Measurements from ENCODE around the gene FAM110D.

Gene FAM110D

DNA sequence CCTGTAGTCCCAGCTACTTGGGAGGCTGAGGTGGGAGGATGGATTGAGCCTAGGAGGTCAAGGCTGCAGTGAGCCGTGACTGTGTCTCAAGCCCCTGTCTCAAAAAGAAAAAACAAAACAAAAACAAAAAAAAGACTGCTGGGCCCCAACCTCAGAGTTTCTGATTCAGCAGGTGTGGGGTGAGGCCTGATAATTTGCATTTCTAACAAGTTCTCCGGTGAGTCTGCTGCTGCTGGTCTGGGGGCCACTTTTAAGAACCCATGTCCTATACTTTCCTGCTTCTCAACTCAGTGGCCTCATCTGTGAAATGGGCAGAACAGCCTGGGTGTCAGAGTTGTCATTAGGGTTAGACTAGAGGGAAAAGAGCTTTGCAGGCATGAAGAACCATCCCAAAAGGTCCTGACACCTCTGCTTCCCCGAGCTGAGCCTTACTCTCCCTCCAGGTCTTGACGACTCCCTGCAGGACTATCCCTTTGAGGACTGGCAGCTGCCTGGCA is 21.2 kb downstream of the FAM110D start:
- H3K4me3 ChIP-seq: no peak overlapping the region
- no peak overlapping the region for H3K27ac ChIP-seq

DNA sequence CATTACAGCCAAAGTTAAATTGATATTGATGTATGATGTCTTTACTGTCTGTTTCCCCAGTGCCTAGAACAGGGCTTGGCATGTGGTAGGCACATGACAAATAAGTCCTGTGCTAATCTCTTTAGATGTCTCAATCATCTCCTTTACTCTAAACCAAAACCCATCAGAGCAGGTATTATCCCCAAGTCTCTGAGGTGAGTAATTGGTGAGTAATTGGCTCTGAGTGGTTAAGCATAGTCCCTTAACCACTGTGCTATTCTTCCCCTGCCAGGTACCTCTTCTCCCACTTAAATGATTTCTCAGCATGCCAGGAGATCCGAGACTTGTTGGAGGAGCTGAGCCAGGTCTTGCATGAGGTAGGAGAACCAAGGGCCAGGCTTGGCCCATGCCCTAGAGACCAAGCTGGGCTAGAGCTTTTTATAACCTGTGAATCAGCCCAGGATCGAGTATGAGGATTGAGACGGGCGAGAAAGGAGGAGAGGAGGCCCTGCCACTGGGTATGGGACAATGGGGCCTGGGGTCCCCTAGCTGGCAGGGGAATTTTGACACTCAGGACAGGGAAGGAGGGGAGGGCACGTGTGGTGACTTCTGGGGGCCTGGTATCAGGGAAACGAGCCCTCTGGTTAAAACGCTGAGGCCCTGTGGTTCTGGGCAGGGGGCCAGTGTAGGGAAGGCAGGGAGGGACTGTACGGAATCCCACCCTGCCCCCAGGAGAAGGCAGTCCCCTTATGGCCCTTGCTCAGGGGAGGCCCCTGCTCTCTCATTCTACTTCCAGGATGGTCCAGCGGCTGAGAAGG is 22.9 kb downstream of the FAM110D start:
- Histone ChIP-seq H3K27ac (no peak overlapping the region), H3K4me3 (no peak overlapping the region)

DNA sequence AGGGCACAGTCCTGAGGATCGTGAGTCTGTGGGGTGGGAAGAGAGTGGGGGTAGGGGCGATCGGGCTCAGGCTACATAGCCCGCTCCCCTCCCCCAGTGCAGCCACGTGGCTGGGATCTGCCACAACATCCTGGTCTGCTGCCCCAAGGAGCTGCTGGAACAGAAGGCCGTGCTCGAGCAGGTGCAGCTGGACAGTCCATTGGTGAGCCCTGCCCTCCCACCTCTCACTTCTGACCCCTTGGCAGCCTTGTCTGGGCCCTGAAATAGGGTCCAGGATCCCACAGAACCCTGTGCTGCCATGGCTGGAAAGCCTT is 23.5 kb downstream of the FAM110D start:
- Histone ChIP-seq H3K27ac (no peak overlapping the region), H3K4me3 (no peak overlapping the region)

DNA sequence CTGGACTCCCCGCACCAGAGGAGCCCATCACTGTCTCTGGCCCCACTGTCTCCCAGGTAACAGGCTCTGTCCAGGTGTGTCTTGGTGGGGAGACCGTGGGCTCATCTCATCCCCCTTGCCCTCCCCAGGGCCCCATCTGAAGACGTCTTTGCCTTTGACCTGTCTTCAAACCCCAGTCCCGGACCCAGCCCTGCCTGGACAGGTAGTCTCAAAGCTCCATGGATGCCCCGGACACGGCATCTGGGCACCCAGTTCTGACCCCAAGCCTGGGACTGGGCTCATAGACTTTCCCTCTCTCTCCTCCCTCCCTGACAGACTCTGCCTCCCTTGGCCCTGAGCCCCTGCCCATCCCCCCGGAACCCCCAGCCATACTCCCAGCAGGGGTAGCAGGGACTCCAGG is 25.2 kb downstream of the FAM110D start:
- H3K27ac ChIP-seq: no peak overlapping the region
- H3K4me3 ChIP-seq: no peak overlapping the region

DNA sequence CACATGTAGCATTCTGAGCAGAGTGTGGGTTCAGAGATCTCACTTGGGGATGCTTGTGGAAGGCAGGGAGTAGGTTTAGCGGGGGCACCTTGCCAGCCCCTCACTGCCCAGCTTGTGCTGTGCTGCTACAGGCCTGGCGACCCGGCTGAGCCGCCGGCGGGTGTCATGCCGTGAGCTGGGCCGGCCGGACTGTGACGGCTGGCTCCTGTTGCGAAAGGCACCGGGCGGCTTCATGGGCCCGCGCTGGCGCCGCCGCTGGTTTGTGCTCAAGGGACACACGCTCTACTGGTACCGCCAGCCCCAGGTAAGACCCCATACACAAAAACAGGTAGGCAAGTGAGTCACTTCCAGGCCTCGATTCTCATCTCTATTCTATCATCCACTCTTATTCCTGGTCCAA is 26.0 kb downstream of the FAM110D start:
- H3K4me3 ChIP-seq: no peak overlapping the region
- no peak overlapping the region for H3K27ac ChIP-seq

DNA sequence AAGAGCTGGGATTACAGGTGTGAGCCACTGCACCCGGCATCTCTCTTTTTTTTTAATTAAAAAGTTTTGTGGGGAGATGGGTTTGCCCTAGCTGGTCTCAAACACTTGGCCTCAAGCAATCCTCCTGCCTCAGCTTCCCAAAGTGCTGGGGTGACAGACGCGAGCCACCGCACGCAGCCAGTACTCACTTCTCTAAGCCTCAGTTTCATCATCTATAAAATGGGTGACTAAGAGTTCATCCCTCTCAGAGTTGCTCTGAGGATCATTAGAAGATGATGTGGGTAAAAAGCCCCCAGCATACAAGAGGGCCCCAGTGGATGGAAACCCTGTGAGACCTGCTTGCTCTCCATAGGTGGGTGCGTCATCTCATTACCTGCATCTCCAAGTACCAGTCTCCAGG is 29.0 kb downstream of the FAM110D start:
- Histone ChIP-seq H3K4me3 (no peak overlapping the region), H3K27ac (no peak overlapping the region)

DNA sequence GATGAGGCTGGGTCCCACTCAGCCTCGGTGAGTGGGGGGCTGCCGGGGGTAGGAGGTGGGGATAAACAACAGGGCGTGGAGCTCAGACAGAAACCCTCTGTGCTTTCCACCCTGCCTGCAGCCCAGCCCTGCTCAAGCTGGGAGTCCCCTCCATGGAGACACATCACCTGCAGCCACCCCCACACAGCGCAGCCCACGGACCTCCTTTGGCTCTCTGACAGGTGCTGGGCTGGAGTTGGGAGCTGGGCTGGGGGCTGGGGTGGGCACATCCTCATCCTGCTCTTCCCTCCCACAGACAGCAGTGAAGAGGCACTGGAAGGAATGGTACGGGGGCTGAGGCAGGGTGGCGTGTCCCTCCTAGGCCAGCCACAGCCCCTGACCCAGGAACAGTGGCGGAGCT is 29.6 kb downstream of the FAM110D start:
- no peak overlapping the region for H3K4me3 ChIP-seq
- H3K27ac ChIP-seq: no peak overlapping the region

DNA sequence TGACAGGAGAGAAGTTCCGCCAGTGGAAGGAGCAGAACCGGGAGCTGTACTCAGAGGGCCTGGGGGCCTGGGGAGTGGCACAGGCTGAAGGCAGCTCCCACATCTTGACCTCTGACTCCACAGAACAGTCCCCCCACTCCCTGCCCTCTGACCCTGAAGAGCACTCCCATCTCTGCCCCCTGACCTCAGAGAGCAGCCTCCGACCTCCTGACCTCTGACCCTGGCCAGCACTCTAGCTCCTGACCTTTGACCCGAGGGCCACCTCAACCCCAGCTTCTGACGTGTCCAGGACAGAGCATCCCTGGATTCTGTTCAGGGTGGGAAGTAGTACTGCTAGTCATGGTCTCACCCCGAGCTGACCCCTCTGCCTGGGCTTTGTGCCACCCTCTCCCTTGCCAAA is 30.5 kb downstream of the FAM110D start:
- Histone ChIP-seq H3K27ac (no peak overlapping the region), H3K4me3 (no peak overlapping the region)

DNA sequence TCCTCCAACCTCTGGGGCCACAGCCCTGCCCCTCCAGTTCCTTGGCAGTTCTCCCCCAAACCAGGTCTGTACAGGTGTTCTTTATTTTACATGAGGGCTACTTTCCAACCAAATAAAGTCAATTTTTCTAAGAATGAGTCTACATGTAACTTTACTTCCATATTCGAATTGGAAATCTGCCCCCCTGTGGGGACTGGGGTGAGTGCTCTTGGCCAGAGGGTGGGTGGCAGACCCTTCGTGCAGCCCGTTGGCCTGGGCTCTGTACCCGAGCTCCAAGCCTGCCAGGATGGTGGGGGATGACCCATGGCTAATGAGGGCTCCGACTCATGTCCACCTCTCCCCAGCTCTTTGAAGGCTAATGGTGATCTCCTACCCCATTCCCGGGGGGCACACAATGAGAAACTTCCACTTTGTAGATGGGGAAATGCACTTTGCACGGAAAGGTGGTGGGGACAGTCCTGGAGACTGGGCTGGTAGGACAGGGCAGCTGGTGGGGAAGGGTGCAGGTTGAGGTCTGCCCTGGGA is 30.9 kb downstream of the FAM110D start:
- Histone ChIP-seq H3K4me3 (no peak overlapping the region), H3K27ac (no peak overlapping the region)

DNA sequence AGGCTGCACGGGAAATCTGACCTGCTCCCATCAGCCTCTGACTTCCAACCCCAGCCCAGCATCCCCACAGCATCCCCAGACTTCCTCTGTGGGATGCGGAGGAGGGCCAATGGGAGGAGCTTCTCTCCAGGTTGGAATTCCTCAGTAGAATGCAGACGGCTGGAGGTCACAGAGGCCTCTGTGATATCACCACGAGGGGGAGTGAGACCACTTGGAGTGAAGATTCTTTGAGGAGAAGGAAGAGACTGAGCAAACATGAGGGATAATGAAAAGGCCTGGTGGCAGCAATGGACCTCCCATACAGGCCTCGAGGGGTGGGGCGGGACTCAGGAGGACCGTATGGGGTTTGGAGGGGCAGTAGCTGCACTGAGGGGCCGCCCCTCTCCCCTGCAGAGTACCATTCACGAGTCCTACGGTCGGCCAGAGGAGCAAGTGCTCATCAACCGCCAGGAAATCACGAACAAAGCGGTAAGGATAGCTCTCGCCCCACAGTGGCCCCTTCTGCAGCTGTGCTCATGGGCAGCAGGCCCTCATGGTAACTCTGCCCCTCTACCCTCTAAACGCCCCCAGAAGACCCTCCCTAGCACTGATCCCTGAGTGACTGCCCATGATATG is 31.6 kb downstream of the FAM110D start, which contains the start of gene CATSPER4:
Gene CATSPER4 (plus strand): TSS at position 230 of the 615 bp plus-strand sequence. CDS start 26 bp downstream, at position 256.
- no peak within 1 kb of the TSS for H3K27ac ChIP-seq
- no peak within 1 kb of the TSS for H3K4me3 ChIP-seq

DNA sequence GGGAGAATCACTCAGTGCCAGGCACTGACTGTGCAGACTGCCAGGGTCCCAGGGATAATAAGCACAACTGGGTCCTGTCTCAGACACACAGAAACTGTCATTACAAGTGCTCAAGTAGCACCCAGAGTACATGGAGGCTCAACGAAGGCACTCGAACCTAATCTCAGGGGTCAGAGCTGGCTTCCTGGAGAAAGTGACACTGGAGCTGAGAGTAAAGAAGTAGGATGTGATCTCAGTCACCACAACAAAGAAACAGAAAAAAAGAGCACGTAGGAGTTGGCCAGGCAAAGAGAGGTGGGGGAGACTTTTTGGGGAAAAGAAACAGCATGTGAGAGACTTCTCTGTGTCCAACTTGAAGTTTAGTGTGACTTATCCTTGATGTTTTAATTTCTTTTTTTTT is 32.9 kb downstream of the FAM110D start:
- H3K4me3 ChIP-seq: no peak overlapping the region
- no peak overlapping the region for H3K27ac ChIP-seq

DNA sequence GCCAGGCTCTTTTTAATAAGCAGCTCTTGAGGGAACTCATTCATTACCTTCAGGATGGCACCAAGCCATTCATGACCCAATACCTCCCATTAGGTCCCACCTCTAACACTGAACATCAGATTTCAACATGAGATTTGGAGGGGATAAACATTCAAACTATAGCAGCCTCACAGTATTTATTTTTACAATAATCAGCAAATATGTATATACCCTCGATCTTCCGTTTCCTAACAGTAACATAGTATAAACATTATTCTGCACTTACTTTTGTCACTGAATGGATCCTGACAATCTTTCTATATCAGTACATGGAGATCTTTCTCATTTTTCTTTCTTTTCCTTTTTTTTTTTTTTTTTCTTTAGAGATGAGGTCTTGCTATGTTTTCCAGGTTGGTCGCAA is 36.9 kb downstream of the FAM110D start:
- H3K4me3 ChIP-seq: no peak overlapping the region
- no peak overlapping the region for H3K27ac ChIP-seq

DNA sequence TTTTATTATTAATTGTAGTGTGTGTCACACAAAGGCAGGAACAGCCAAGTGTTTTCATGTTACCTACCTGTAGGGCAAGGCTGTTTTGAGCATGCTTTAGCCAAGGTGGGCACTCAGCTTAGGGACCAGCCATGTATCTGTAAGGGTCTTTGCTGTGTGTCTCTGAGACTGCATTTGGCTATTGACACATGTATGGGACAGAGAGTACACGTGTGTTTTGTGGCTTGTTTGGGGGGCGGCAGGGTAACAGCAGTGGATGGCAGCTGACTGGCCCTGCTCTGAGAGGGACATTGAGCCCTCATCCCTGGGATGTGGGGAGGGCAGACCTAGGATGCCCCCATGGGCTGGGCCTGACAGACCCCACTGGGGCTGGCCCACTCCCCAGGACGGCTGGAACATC is 38.4 kb downstream of the FAM110D start:
- Histone ChIP-seq H3K27ac (no peak overlapping the region), H3K4me3 (no peak overlapping the region)

DNA sequence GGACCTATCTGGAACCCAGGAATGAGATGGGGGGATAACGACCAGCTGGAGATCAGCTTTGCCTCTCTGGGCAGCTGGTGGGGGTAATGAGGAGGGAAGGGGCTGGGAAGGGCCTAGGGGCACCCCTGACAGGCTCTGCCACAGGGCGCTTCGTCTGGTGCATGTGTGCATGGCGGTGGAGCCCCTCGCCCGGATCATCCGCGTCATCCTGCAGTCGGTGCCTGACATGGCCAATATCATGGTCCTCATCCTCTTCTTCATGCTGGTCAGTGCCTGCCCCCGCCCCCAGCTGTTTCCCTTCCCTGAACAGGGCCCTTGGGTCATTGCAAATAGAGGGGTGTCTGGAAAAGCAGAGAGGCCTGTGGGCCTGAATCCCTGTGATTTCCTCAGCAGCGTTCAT is 38.9 kb downstream of the FAM110D start:
- H3K4me3 ChIP-seq: no peak overlapping the region
- no peak overlapping the region for H3K27ac ChIP-seq

DNA sequence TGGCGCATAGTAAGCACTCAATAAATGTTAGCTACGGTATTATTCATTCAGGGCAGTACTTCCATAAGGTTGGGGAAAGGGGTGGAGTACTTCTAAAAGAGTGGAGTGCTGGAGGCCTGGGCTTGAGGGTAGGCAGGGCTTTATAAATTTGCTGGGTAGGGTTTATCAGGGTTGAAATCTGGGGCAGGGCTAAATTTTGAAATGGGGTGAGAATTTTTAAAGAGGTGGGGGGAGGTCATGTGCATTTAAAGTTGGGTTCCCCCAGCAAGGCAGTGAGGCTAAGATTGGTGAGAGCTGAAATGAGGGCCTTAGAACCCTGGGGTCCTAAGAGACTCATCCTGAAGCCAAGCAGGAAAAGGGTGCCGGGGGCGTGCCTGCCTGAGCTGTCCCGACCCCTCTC is 41.5 kb downstream of the FAM110D start:
- Histone ChIP-seq H3K4me3 (no peak overlapping the region), H3K27ac (no peak overlapping the region)

DNA sequence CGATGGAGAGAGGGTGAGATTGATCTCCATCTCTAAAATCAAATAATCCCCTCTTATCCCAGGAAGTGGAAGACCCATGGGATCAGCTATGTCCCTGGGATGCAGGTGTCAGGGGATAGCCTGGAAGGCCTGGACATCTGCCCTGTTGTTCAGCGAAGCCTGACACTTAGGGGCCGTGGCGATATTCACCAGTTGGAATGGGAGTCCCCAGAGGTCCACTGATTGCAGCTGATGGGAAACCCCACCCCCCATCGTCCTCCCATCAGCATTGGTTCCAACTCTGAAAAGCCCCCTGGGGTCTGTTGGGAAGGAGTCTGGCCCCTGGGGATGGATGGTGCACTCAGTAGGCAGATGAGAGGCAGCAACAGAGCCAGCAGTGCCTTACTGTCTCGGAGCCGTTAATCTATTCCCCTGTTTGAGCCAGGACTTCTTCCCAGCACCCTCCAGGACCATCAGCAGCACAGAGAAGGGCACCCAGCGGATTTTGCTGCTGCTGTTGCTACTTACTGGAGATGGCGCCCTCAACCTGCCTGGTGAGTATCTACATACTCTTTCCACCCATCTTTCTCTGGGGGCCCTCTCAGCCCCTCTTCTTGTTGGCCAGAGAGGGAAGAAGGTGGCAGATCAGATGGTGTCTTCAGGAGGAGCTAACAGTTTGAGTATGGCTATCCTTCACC is 44.9 kb downstream of the FAM110D start:
- H3K27ac ChIP-seq: no peak overlapping the region
- H3K4me3 ChIP-seq: no peak overlapping the region

DNA sequence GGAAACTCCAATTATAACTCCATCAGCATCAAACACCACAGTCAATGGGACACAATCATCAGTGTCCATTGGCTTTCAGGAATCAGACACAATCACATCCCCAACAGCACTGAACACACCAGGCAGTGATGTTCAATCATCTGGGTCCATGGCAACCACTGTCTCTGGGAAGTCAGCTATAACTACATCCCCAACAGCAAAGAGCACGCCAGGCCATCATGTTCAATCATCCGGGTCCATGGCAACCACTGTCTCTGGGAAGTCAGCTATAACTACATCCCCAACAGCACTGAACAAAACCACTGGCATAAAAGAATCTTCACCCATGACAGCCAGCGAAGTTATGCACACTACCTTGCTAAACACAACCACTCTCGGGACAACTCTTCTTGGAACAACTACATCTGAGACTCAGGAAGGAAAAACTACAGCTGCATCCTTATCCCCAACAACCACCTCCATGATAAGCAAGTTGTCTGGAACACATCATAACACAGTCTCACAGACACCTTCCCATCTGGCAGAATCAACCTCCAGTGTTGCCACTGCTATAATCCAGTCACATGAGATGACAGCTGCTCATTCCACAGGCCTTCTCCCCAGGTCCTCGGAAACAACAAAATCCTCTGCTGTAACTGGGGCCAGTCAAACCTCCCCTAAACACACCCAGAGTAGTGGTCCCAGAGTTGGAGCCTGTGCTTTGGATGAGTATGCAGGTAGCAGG is 51.4 kb downstream of the FAM110D start:
- no peak overlapping the region for H3K4me3 ChIP-seq

DNA sequence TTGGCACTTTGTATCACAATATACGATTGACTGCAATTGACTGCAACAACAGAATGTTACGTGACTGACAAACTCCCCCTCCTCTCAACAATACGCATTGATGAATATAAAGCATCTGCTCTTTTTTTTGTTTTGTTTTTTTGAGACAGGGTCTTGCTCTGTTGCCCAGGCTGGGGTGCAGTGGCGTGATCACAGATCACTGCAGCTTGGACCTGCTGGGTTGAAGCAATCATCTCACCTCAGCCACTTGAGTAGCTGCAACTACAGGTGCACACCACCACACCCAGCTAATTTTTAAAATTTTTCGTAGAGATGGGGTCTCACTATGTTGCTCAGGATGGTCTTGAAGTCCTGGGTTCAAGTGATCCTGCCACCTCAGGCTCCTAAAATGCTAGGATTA is 53.8 kb downstream of the FAM110D start:
- Histone ChIP-seq H3K27ac (no peak overlapping the region), H3K4me3 (no peak overlapping the region)

More for the DNA sequence above, 51.4 kb downstream of the FAM110D start:
- H3K27ac ChIP-seq: no peak overlapping the region

DNA sequence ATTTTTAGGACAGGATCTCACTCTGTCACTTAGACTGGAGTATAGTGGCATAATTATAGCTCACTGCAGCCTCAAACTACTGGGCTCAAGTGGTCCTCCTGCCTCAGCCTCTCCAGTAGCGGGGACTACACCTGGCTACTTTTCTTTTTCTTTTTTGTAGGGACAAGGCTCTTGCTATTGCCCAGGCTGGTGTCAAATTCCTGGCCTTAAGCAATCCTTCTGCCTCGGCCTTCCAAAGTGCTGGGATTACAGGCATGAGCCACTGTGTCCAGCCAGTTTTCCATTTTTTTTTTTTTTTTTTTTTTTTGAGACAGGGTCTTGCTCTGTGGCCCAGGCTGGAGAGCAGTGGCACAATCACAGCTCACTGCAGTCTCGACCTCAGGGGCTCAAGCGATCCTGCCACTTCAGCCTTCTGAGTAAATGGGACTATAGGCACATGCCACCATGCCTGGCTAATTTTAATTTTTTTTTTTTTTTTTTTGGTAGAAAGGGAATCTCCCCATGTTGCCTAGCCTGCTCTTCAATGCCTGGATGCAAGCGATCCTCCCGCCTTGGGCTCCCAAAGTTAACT is 54.5 kb downstream of the FAM110D start:
- no peak overlapping the region for H3K4me3 ChIP-seq
- H3K27ac ChIP-seq: no peak overlapping the region

All from skin epidermis (tissue), 12 donors.